IPS-18a (cell line): ENCODE results near the gene SPTAN1.

Experiments
- H3K27ac ChIP-seq: one replicate; pipeline ENCODE4 v1.5.1; 2013; ENCODE audit warnings: low read length
- H3K27me3 ChIP-seq: one replicate; pipeline ENCODE4 v1.6.1; 2013; ENCODE audit warnings: mild to moderate bottlenecking, low read length; ENCODE audit not compliant: control insufficient read depth, insufficient read depth
- H3K36me3 ChIP-seq: one replicate; pipeline ENCODE4 v1.6.1; 2013; ENCODE audit warnings: low read depth, low read length; ENCODE audit not compliant: control insufficient read depth
- H3K4me1 ChIP-seq: one replicate; pipeline ENCODE4 v1.6.1; 2013; ENCODE audit warnings: low read depth, low read length; ENCODE audit not compliant: control insufficient read depth
- H3K4me3 ChIP-seq: one replicate; pipeline ENCODE4 v1.5.1; 2013; ENCODE audit warnings: low read length
- H3K9ac ChIP-seq: one replicate; pipeline ENCODE4 v1.6.1; 2013; ENCODE audit warnings: mild to moderate bottlenecking, low read length, moderate library complexity
- H3K9me3 ChIP-seq: one replicate; pipeline ENCODE4 v1.6.1; 2013; ENCODE audit warnings: low read depth, low read length; ENCODE audit not compliant: control insufficient read depth

The SPTAN1 gene

DNA sequence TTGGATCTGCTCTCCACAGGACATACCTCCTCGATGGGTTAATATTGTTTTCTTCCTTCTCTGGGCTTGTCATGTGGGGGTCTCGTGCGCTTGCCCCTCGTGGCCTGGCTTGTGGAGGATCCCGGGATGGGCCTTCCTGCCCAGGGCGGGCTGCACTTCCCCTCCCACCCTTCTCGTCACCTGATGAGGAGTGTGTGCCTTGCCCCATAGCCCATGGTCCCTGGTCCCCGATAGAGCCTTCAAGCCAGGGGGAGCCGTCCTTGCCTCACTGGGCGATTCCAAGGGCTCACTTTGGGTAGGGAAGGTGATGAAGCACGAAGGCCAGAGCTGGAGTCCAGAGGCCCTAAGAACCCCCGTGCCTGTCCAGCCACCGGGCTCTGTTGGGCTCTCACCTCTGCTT is 75.5 kb downstream of the SPTAN1 start:
- H3K9ac ChIP-seq = no peak overlapping the region
- no peak overlapping the region for H3K27ac ChIP-seq
- no peak overlapping the region for H3K4me3 ChIP-seq
- H3K4me1 ChIP-seq = no peaks in the 10 kb centered on the region
- peaks cover 69% of the 10 kb centered on the region for H3K36me3 ChIP-seq
- H3K27me3 ChIP-seq = no peaks in the 10 kb centered on the region
- H3K9me3 ChIP-seq = no peaks in the 10 kb centered on the region

DNA sequence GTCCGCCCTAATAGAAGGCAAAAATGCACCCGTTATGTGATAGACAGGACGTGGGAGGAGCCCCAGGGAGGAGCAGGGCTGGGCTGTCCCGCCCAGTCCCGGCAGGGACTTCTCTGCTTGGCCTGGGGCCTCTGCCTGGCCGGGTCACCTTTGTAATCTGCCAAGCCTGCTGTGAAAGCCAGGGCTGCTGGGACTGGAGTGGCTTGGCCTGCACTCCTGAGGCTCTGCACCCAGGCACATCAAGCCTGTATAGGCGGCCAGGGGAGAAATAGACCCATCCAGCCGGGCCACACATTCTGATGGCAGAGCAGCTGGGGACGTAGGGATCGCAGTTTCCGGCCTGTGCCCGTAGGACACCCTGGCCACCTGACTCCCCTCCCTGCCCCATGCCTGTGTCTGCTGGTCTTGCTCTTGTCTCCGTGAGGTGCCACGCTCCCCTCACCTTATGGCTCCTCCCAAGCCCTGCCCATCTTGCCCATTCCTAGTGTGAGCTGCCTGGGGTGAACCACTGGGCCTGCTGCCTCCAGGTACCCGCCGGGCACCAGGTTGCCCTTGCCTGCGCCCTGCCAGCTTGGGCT is 76.2 kb downstream of the SPTAN1 start:
- no peak overlapping the region for H3K27ac ChIP-seq
- H3K4me3 ChIP-seq = no peak overlapping the region
- H3K9ac ChIP-seq = no peak overlapping the region
- peaks cover 76% of the 10 kb centered on the region for H3K36me3 ChIP-seq
- H3K9me3 ChIP-seq = no peaks in the 10 kb centered on the region
- no peaks in the 10 kb centered on the region for H3K4me1 ChIP-seq
- H3K27me3 ChIP-seq = no peaks in the 10 kb centered on the region

- H3K4me3 ChIP-seq = no peak overlapping the region
- H3K27ac ChIP-seq = no peak overlapping the region
- H3K27me3 ChIP-seq = no peaks in the 10 kb centered on the region
- H3K36me3 ChIP-seq = peaks cover 79% of the 10 kb centered on the region
- no peaks in the 10 kb centered on the region for H3K9me3 ChIP-seq
- H3K9ac ChIP-seq = no peak overlapping the region
- H3K4me1 ChIP-seq = no peaks in the 10 kb centered on the region
Measured at GRCh38 chr9:128629136-128629535, 76.7 kb downstream of the SPTAN1 start.

DNA sequence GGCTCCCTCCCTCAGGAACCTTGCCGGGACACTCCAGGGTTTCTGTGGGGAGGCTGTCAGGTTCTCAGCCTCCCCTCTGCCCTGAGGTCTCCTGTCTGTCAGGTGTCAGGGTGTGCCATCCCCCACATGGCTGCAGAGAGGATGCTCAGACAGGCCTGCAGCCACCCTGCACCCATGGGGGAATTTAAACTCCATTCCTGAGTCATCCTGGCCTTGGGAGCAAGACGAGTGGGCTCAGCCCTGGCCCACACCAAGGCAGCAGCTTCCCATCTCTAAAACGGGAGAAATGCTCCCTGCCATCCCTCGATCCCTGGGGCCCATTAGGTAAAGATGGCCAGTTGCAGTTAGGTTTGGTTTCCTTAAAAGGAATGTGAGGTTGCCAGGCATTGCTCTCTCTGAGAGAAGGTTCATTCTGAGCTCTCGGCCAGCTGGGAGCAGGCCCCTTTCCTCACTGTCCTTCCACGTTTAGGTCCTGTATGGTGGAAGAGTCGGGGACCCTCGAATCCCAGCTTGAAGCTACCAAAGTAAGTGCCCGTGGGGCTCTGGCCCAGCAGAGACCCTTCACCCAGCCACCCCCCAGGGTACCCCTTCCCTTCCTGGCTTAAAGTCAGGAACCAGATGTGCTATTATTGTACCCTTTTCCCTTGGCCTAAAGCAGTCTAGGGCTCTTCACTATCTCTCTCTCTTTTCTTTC is 77.6 kb downstream of the SPTAN1 start:
- H3K27ac ChIP-seq = no peak overlapping the region
- H3K36me3 ChIP-seq = peaks cover 72% of the 10 kb centered on the region
- H3K27me3 ChIP-seq = no peaks in the 10 kb centered on the region
- no peaks in the 10 kb centered on the region for H3K9me3 ChIP-seq
- no peak overlapping the region for H3K4me3 ChIP-seq
- H3K4me1 ChIP-seq = no peaks in the 10 kb centered on the region
- H3K9ac ChIP-seq = no peak overlapping the region

- Histone ChIP-seq H3K36me3 (peaks cover 56% of the 10 kb centered on the region), H3K27ac (no peak overlapping the region), H3K9ac (no peak overlapping the region), H3K9me3 (no peaks in the 10 kb centered on the region), H3K4me1 (peaks cover 7% of the 10 kb centered on the region), H3K27me3 (no peaks in the 10 kb centered on the region), H3K4me3 (no peak overlapping the region)
Measured at GRCh38 chr9:128631636-128632035, 79.2 kb downstream of the SPTAN1 start.

DNA sequence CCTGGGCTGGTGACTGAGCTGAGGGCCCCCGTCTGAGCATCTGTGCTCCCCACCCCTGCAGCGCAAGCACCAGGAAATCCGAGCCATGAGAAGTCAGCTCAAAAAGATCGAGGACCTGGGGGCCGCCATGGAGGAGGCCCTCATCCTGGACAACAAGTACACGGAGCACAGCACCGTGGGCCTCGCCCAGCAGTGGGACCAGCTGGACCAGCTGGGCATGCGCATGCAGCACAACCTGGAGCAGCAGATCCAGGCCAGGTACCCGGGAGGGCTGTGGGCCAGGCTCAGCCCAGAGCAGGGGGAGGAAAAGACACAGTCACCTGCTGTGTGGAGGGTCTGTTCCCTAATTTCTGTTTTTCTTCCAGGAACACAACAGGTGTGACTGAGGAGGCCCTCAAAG is 79.7 kb downstream of the SPTAN1 start:
- Histone ChIP-seq H3K36me3 (peaks cover 51% of the 10 kb centered on the region), H3K4me1 (peaks cover 7% of the 10 kb centered on the region), H3K9me3 (no peaks in the 10 kb centered on the region), H3K9ac (no peak overlapping the region), H3K4me3 (no peak overlapping the region), H3K27ac (no peak overlapping the region), H3K27me3 (no peaks in the 10 kb centered on the region)

DNA sequence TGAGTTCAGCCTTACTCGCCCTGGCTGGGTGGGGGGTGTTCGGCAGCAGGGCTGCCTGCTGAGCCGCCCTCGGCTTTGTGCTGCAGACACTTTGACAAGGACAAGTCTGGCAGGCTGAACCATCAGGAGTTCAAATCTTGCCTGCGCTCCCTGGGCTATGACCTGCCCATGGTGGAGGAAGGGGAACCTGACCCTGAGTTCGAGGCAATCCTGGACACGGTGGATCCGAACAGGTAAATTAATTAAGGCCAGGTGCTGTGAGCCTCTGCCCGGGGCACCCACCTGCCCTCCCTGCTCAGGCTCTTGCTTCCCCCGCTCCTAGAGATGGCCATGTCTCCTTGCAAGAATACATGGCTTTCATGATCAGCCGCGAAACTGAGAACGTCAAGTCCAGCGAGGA is 80.1 kb downstream of the SPTAN1 start:
- no peak overlapping the region for H3K4me3 ChIP-seq
- H3K9me3 ChIP-seq = no peaks in the 10 kb centered on the region
- H3K4me1 ChIP-seq = peaks cover 7% of the 10 kb centered on the region
- H3K9ac ChIP-seq = no peak overlapping the region
- no peaks in the 10 kb centered on the region for H3K27me3 ChIP-seq
- no peak overlapping the region for H3K27ac ChIP-seq
- H3K36me3 ChIP-seq = peaks cover 49% of the 10 kb centered on the region

- Histone ChIP-seq H3K27ac (no peak overlapping the region), H3K4me1 (peaks cover 7% of the 10 kb centered on the region), H3K9ac (no peak overlapping the region), H3K36me3 (peaks cover 48% of the 10 kb centered on the region), H3K27me3 (no peaks in the 10 kb centered on the region), H3K4me3 (no peak overlapping the region), H3K9me3 (no peaks in the 10 kb centered on the region)
Measured at GRCh38 chr9:128633057-128633456, 80.7 kb downstream of the SPTAN1 start.

GRCh38 chr9:128633601-128634000 is 81.2 kb downstream of the SPTAN1 start:
- Histone ChIP-seq H3K4me1 (peaks cover 7% of the 10 kb centered on the region), H3K9ac (no peak overlapping the region), H3K9me3 (no peaks in the 10 kb centered on the region), H3K36me3 (peaks cover 48% of the 10 kb centered on the region), H3K4me3 (no peak overlapping the region), H3K27me3 (no peaks in the 10 kb centered on the region), H3K27ac (no peak overlapping the region)

GRCh38 chr9:128634111-128634510 is 81.7 kb downstream of the SPTAN1 start:
- Histone ChIP-seq H3K36me3 (peaks cover 50% of the 10 kb centered on the region), H3K27me3 (no peaks in the 10 kb centered on the region), H3K4me3 (no peak overlapping the region), H3K4me1 (peaks cover 7% of the 10 kb centered on the region), H3K9me3 (no peaks in the 10 kb centered on the region), H3K9ac (no peak overlapping the region), H3K27ac (no peak overlapping the region)

GRCh38 chr9:128634651-128635262 is 82.4 kb downstream of the SPTAN1 start:
- H3K4me1 ChIP-seq = peaks cover 7% of the 10 kb centered on the region
- H3K36me3 ChIP-seq = peaks cover 49% of the 10 kb centered on the region
- no peaks in the 10 kb centered on the region for H3K27me3 ChIP-seq
- H3K27ac ChIP-seq = no peak overlapping the region
- no peaks in the 10 kb centered on the region for H3K9me3 ChIP-seq
- no peak overlapping the region for H3K4me3 ChIP-seq
- H3K9ac ChIP-seq = no peak overlapping the region
